Renal pelvis (tissue), 4 donors: ENCODE measurements around the gene GLDC. TPM values are rescaled to one million over a fixed set of nuclear protein-coding genes. Genes with fewer than 3 reads are reported as not detected.
"Not testable (repeated sequence)": the region's sequence is repeated elsewhere in the genome, so short reads cannot be mapped to it uniquely, and the experiment has no call there.

ENCODE experiments used
- DNase-seq: peaks from one replicate; pipeline ENCODE4 v3.0.0-alpha.2; 2013
- polyA plus RNA-seq, 3 donors: library from polyadenylated mRNA; unstranded; fragments of 120-200 nt; gene quantifications; one replicate each; pipeline ENCODE4 v1.2.1, GENCODE V29; 2013; ENCODE audit not compliant: insufficient read length in 3 of 3

Gene GLDC
- polyA plus RNA-seq, 3 donors = 19.8 to 21.6 (median 21.0) TPM

DNA sequence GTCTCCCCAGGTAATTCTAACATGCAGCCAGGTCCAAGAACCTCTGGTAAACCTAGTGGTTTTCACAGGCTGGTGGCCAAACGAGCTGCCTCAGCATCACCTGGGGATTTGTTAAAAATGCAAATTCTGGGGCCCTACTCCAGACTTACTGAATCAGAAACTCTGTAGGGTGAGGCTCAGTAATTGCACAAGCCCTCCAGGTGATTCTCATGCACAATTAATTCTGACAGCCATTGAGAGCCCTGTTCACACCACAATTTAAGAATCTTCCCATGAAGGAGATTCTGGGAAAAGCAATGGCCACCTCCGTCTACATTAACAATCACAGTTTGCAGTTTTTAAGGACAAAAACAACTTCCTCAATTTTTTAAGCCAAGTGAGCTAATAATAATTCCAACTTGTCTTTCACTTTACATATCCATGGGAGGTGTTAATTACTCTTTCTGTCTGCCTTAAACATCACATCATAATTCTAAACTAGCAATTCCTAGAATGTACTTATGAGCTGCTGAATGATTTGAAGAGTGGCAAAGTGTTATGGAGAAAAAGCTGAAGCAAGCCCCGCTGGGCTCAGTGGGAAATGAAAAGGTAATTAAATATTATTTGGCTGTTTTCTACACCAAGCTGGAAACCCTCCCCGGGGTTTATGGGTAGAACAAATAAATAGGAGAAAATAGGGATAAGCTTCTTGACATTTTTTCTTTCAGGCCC lies 70.0 kb downstream of the GLDC start:
- DNase-seq = no peak

DNA sequence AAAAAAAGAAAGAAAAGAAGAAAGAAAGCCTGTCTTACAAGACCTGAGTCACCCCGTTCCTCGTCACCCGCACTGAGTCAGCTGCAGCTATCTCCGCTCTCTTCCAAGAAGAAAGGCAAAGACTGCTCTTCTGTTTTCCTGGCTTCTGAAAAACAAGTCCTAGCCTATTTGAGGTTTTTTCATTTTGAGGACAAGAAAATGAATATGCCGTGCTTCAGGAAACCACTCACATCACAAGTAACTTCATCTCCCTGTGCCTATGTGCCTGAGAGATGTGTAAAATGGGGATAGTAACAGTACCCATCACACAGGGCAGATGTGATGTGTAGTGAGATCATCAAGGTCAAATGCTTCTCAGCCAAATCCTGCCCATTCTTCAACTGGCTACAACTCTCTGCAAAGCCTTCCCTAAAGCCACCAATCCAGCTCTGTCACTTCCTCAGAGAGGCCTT lies 78.4 kb downstream of the GLDC start:
- no peak for DNase-seq

DNA sequence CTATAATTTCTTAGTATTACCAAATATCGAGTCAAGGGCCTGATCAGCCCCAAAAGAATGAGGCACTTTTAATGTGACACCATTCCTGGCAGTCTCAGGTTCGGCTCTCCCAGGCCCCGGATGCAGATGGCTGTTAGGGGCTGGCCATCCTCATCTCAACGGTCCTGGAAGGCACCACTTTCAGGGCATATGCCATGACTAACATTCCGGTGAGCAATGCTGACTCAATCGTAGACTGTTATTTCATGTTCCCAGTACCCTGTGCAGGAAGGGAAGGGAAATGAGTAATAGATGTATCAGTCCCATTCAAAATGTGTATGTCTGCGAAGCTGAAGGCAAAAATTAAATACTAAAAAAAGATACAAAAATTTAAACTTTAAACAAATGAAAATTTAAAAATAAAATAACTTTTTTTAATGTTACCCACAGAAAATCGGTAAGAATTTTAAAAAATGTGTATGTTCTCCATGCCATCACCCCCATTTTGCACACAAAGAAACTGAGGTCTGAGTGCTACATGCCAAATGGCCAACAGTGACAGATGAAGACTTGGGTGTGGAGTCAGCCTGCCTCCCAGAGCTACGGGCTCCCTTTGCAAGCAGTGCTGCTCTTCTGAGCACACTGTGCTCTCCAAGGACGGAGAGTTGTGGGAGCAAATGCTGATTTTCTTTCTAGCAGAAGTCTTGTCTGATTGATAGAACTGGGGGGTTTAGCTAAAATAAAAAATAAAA lies 79.0 kb downstream of the GLDC start:
- DNase-seq = no peak

DNA sequence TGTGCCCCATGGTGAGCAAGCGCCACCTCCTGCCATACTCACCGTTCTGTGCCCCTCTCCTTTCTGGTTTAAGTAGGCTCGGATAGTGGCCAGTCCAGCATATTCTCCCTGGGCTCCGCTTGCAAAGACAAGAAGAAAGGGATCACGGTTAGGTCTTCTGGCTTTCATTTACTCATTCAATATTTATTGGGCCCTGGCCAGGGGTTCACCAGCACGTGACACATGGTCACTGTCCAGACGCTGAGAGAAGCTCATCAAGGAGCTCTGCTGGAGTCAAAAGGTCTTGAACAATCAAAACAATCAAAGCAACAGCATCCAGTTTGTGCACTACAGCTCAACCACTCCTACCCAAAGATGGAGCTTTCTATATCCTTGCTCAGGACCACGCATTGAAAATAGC lies 80.2 kb downstream of the GLDC start:
- DNase-seq = no peak

DNA sequence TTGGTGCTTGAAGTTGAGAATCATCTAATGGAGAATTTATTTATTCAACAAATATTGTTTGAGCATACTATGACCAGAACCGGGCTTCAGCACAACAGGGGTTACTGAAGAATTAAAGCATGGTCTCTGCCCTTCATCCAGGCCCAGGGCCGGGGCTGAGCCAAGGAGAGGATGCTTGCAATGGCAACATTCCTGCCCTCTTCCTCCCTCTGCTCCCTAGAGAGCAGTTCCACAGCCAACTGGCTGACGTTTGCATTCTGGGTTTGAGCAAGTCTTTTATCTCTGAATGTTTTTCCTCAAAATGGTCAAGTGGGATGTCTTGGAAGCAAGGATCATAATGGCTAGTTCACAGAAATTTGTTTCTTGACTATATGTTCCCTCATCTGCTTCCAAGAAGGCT lies 80.7 kb downstream of the GLDC start:
- no peak for DNase-seq

DNA sequence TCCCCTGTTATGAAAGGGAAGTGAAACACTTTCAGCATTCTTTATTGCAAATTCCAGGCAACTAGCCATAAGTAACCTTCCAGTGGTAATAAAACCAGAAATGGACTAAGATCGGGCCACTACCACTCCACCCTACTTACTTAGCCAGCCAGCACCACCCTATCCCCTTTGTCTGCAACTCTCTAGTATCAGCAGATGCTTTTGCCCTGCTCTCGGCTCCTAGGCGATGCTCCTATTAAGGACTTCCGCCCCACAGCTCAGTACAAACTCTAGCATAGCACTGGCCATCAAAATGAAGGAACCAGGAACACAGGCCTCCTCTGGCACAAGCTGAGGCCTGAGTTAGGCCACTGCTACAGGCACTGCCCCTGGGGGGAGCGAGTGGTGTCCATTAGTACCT lies 81.2 kb downstream of the GLDC start:
- no peak for DNase-seq

DNA sequence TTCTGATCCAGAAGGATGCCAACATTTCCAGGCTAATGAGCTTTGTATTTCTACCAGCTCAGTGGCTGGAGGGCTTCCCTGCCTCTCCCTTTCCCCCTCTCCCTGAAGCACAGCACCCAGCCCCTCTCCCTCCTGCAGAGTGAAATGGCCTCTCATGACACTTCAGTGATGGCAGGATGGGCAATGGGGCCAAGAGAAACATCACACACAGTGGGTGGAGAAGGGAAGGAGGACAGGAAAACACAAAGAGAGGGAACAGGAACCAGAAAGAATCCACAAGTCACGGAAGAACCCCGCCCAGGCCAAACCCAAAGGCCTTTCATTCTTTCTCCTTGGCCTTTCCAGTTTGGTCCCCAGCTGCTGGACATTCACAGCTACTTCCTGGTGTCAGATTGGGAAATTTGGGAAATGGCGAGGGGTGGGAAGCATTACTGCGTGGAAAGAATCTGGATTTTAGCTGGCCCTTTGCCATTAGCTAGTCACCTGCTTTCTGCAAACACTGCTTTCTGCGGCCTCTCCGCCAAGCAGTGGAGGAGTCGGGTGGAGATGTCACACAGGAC lies 82.6 kb downstream of the GLDC start:
- DNase-seq = no peak

DNA sequence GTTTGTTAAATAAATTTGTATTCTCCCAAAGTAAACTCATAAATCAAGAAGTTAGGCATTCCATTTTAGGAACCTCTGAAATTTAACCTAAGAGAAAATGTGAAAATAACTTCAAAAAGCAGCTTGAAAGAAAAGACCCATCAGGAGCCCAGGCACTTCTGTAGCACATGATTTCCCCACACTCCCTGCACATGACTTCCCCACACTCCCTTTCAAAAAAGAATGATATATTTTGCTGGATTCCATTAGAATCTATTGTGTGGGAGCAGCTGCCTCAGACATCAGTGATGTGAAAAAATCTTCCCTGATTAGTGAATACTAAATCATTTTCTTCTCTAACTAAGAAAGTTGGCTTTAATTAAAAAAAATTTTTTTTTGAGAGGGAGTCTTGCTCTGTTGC lies 83.3 kb downstream of the GLDC start:
- DNase-seq = no peak

DNA sequence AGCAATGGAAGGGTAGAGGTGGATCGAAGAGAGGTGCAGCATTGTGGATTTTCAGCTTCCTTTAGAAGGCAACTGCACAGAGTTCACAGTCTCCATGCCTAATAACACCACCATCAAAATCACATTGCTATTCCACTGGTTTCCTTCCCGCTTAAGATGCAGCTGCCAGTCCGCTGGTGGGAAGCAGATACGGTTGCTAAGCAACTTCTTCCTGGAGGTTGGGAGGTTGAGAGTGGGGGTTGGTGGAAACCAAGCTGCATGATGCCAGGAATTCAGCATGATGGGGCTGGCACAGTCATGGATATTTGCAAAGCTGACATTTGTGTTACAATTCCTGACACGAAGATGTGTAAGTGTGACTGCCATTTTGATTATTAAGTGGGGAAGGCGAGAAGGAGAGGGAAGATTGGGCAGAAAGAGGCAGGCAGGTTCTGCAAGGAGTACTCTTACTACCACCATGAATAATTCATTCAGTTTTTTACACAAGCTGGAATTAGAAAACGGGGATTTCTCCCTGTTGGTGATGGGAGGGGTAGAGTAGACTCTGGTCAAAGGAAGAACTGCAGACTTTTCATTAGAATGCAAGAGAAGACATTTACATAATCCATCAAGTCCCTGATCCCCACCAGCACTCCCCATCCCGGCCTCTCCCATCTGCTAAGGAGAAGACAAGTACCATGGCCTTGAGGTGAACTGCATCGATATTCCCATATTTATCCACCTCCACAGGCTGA lies 87.5 kb downstream of the GLDC start:
- no peak for DNase-seq

DNA sequence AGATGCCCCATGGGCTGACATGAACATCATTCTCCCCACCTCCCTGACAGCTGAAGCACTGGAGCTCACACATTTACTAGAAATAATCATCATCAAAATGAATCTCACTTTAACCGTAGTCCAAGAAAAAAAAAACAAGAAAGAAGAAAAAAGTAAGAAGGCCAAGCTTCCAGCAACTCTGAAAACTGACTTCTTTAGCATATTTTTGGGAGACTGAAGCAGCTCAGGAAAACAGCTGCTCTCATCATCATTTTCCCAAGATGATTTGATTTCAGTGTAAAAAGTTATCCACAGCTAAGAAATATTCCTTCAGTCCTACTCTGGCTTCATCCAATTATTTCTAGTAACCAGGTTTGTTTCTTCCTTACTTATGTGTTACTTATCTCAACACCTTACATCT lies 91.7 kb downstream of the GLDC start:
- no peak for DNase-seq

DNA sequence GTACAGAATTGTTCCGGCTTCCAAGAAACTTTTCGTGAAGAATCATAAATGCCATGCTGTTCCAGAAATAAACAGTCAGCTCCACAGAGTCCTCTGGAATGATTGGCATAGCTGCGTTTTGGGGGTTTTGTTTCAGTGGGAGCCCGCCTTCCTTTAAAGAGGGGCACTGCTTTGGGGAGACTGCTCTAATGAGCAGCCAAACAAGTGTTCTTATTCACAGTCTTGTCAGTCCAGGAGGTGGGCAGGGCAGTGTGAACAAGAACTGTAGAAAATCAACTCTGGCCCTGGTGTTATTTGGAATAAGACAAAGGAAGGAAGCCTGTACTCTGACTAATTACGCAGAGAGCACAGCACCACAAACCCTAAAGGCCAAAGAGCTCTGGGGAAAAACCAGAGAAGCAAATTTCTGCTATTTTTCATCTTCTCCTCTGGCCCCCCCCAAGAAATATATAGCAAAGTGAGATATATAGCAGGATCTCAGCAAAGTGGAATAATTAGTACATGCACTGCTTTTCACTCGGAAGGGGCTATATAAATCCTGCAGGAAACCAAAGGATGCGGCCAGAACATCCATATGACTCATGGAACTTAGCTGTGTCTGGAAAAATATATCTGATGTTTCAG lies 92.9 kb downstream of the GLDC start:
- no peak for DNase-seq

DNA sequence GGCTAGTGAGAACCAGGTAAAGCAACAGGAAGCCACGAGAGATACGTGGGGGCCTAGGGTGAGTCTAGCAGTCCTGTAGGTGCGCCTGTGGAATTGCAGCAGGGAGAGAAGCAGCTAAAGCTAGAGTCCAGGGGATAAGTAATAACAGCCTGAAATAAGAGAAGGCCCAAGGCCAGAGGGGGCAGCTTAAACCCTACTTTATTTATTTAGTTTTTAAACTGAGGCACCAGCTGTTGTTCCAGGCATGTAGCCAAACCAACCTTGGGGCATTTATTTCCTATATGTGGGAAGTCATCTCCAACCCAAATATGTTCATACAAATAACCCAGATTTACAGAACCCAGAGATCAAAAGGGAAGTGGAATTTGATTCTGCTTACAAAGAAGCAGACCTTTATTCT lies 93.5 kb downstream of the GLDC start:
- DNase-seq = no peak

DNA sequence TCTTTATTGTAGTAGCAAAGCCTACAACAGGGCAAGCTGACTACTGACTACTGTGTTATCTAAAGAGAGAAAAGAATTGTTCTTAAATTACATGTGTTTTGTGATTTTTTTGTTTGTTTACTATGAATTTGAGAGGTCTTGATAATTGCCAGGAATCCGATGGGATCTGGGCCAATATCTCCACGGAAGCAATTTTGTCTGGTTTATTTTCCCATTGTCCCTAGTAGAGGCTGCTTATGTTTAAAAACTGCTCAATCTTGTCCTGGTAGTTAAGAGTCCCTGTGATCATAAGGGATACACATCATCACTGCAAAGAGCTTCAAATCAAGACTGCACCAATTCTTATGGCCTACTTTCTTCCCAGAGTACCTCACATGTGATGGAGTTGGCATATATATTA lies 94.4 kb downstream of the GLDC start:
- no peak for DNase-seq

DNA sequence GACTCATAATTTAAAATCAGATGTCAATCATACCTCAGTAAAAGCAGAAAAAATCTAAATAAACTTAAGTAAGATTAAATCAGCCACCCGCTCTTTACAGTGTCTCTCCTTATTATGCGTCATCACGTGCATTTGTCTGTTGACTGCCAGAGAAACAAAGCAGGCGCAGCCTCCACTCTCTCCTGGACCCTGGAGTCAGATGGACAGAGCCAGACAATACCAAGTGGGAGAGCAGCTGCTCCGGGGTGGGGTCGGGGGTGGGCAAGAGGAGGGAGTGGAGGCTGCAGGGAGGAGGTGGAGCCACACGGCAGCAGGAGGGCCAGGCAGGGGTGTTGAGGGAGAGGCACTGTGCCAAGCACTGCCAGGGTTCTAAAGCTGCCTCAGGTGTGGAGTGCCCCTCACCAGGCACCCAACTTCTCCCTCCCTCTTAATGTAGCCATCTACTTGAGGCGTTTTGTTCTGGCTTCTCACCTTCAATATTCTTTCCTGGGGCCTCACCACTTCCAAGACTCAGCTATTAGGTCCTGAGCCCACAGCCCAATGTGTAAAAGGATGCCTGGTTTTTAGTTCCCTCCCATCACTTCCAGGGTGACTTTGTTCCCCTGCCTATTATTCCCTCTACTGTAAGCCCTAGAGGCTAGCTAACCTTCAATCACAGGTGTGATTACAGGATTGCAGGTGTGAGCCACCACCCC lies 96.3 kb downstream of the GLDC start:
- DNase-seq = no peak

DNA sequence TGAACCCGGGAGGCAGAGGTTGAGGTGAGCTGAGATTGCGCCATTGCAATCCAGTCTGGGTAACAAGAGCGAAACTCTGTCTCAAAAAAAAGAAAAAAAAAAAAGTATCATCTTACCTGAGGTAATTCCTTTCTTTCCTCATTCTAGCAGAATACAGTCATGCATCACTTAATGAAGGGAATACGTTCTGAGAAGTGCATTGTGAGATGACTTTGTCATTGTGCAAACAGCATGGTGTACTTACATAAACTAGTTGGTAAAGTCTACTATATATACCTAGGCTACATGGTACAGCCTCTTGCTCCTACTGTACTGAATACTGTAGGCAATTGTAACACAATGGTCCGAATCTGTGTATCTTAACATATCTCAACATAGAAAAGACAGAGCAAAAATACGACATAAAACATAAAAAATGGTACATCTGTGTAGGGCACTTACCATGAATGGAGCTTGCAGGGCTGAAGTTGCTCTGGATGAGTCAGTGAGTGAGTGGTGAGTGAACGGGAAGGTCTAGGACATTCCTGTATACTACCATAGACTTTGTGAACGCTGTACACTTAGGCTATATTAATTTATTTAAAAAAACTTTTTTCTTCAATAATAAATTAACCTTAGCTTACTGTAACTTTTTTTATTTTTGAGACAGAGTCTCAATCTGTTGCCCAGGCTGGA lies 100.4 kb downstream of the GLDC start:
- DNase-seq = no peak

DNA sequence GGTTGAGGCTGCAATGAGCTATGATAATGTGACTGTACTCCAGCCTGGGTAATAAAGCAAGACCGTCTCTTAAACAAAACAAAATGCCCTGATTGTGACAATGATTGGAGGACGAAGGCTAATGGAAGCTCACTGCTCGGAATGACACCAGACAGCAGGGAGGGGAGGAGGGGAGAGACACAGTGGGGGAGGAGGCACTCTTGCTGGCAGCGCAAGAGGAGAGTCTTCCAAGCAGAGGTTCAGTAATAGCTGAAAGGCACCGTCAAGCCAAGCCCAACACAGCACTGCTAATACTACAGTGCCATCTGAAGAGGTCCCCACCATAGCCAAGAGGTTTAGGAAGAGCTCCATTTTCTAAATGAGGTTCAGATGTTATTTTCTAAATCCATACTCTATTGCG lies 102.3 kb downstream of the GLDC start:
- no peak for DNase-seq

DNA sequence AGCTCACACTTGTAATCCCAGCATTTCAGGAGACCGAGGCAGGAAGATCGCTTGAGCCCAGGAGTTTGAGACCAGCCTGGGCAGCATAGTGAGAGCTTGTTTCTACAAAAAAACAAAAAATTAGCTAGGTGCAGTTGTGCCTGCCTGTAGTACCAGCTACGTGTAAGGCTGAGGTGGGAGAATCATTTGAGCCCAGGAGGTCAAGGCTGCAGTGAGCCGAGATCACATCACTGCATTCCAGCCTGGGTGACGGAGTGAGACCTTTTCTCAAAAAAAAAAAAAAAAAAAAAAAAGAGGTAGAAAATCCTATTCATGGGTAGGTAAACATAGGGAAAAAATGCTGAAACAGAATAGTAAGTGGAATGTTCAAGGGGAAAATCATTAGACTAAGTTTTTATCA lies 102.9 kb downstream of the GLDC start:
- not testable (repeated sequence) for DNase-seq

DNA sequence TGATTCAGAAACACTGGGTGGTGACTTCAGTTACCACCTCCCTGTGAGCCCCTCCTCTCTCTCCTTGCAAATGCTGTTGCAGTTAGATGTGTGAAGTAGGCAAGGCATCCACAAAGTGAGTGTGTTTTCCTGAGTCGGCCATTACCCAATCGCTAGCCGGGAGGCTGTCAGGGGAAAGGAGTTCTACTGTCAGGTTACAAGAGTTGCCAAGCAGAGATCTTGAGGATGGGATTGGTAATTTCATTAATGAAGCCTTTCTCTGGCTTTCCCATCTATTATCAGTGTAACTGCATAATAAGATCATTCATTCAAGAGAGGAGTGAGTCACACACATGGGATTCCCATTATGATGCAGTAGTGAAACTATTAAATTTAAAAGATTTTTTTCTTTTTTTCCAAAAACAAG lies 106.9 kb downstream of the GLDC start:
- no peak for DNase-seq

DNA sequence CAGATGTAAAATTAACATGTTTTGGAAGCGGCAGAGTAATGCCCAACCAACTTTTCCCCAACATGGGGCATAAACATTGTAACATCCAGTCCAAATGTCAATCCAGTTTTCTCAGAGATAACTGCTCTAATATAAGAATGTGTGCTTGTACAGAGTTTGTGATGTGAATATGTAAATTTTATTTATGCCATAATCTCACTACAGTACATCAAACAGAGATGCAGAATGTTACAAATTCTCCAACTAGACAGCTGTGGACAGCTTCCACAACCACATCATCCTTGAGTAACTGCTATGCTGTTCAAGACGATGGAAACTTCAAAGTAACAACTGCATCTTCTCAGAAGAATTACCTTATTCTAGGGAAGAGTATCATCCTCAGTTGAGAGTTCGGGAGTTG lies 109.9 kb downstream of the GLDC start:
- DNase-seq = no peak

DNA sequence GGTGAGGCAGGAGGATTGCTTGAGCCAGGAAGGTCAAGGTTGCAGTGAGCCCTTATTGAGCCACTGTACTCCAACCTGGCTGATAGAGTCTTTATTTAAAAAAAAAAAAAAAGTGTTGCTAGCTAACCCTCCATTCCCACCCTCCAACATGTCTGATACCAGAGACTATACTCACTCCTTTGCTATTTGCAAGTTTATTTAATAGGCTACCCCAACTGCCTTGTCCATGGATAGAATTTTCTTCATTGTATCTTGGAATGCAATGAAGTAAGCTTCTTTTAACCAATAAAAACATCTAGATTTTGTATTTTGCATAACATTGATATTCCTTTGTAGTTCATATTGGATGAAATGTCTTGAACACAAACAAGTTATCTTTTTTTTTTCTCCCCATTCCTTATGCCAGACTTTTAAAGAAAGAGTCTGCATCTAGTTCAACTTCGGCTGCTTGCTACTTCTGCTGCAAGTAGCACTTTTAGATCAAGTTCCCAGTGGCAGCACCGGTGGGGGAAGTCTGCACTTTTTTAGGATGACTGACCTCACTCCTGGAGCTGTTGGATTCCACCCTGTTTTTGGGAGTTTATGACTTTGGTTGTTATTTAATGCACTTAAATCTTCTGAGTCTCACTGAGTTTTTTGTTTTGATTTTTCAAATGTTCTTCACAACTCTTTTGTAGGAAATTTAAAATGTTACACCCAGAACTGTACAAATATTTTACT lies 120.0 kb downstream of the GLDC start:
- no peak for DNase-seq
